ENCODE results near the gene SYTL5.

- TF ChIP-seq BHLHE40 (IDR thresholded peaks at IDR 0.05; ENCODE audit: low read depth, low read length) (no peak), CTCF (IDR thresholded peaks at IDR 0.05) (no peak), POLR2A (IDR thresholded peaks at IDR 0.05; ENCODE audit: low read length) (no peak), TFCP2L1 (CRISPR knock-in tag; IDR thresholded peaks at IDR 0.05) (no peak), RCOR1 (IDR thresholded peaks at IDR 0.05; ENCODE audit: low read depth, low read length) (no peak)
Measured at GRCh38 chrX:38102240-38102639, 95.9 kb downstream of the SYTL5 start.

Measured in A549 (cell line).